Activated CD8-positive, alpha-beta memory T cell treated with anti-CD3 and anti-CD28 coated beads, Interleukin-2, amount 50 U/mL, for 48 hours (primary cell): ENCODE data around the gene WDPCP.
"Not testable (repeated sequence)": the region's sequence is repeated elsewhere in the genome, so short reads cannot be mapped to it uniquely, and the experiment has no call there.

ENCODE experiments used
- DNase-seq: peaks from one replicate; pipeline ENCODE4 v3.0.0-alpha.2; 2020

Gene WDPCP

GRCh38 chr2:63092401-63092800 lies 495.9 kb downstream of the WDPCP start:
- no peak for DNase-seq

- DNase-seq = no peak
These were observed 501.6 kb downstream of the WDPCP start for GRCh38 chr2:63086687-63087086.

GRCh38 chr2:63081404-63081803 lies 506.9 kb downstream of the WDPCP start:
- DNase-seq = no peak

- DNase-seq = no peak
These were observed 509.2 kb downstream of the WDPCP start for GRCh38 chr2:63078852-63079606.

- not testable (repeated sequence) for DNase-seq
These were observed 513.9 kb downstream of the WDPCP start for GRCh38 chr2:63074399-63074798.

- DNase-seq = no peak
These were observed 514.3 kb downstream of the WDPCP start for GRCh38 chr2:63073994-63074393.

- DNase-seq = no peak
These were observed 516.6 kb downstream of the WDPCP start for GRCh38 chr2:63071664-63072063.
